Left lung (tissue), 10 donors: ENCODE measurements around the gene COG4. TPM values are rescaled to one million over a fixed set of nuclear protein-coding genes. Genes with fewer than 3 reads are reported as not detected.

ENCODE experiments used
- ATAC-seq: fragments of 200-7000 bp; cut with Tn5 transposase; one replicate; pipeline ENCODE4 v1.9.1; 2020; ENCODE audit warnings: moderate library complexity
- DNase-seq, 4 donors: peaks; one replicate each; pipeline ENCODE4 v3.0.0-alpha.2; 2013 to 2020
- H3K27ac ChIP-seq, 2 donors: fragments of 200-600 bp; sonication (generic) in 1 of 2; one replicate each; pipeline versions ENCODE4 v1.5.0 to v1.8.0; 2020 to 2021
- H3K27me3 ChIP-seq, 2 donors: fragments of 200-600 bp; sonication (generic) in 1 of 2; one replicate each; pipeline versions ENCODE4 v1.5.0 to v1.8.0; 2020 to 2021
- H3K36me3 ChIP-seq, 2 donors: fragments of 200-600 bp; sonication (generic) in 1 of 2; one replicate each; pipeline versions ENCODE4 v1.5.0 to v1.8.0; 2020 to 2021
- H3K4me1 ChIP-seq, 2 donors: fragments of 200-600 bp; one replicate each; pipeline ENCODE4 v1.8.0; 2021
- H3K4me3 ChIP-seq, 2 donors: fragments of 200-600 bp; sonication (generic) in 1 of 2; one replicate each; pipeline versions ENCODE4 v1.5.0 to v1.8.0; 2020 to 2021; ENCODE audit warnings: mild to moderate bottlenecking in 1 of 2
- H3K9me3 ChIP-seq, 2 donors: fragments of 200-600 bp; sonication (generic) in 1 of 2; one replicate each; pipeline versions ENCODE4 v1.5.0 to v1.8.0; 2020 to 2021
- intact Hi-C, 2 donors: fragments of 100-400 bp; cut with DNase I; formaldehyde crosslinking; loops; one replicate each; pipeline versions ENCODE4 v1.11.2 to v1.14.2; 2022
- polyA plus RNA-seq, 6 donors: library from polyadenylated mRNA; unstranded; fragments of 120-200 nt; gene quantifications; one replicate each; pipeline ENCODE4 v1.2.1, GENCODE V29; 2013; ENCODE audit not compliant: insufficient read length in 6 of 6
- total RNA-seq, 2 donors: library from RNA; stranded (reverse); fragmentation: NEBNext Ultra II Directional; extraction: Animal tissue kit (Norgen Biotek cat#: 25700); gene quantifications; one replicate each; pipeline ENCODE4 v1.2.1, GENCODE V29; 2021
- TF ChIP-seq, protein P1 (sequence below), 2 donors: fragments of 200-600 bp; sonication (generic) in 1 of 2; IDR thresholded peaks; one replicate each; pipeline versions ENCODE4 v1.5.0 to v1.8.0; 2021; ENCODE audit warnings: antibody characterized with exemption in 2 of 2
- donor health status: DM: no; HTN: yes; CAD: no.
- donor health status: DM: no; HTN: no; CAD: no.

COG4 gene
- total and polyA plus RNA-seq, 8 donors = 56.0 to 66.7 (median 59.1) TPM

DNA sequence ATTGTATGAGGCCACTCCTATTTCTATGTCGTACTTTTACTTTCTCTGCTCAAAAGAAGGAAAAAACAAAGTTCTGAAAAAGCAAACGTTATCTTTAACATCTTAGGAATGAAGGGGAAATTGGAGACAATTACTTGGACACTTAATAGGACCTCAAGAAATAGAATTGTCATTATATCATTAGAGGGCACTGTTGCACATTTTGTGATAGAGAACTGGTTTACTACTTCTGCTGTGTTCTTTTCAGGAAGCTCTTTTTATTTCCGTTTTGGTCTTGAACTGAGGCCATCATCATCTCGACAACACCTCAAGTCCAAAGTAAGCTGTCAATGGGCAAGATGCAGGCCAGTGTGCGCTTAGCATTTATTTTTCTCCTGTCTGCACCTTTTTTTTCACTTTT, 14.6 kb downstream of the COG4 start:
- Histone ChIP-seq H3K4me1 (no peaks in the 10 kb centered on the region), H3K27me3 (no peaks in the 10 kb centered on the region), H3K9me3 (no peaks in the 10 kb centered on the region), H3K27ac (peak overlapping the region in 1 of 2 donors; percentile 23), H3K36me3 (peaks cover 0 to 91% of the 10 kb centered on the region in 2 donors), H3K4me3 (no peak overlapping the region)
- DNase-seq (no peak), ATAC-seq (no peak)
- intact Hi-C loops = no loop called here
- TF ChIP-seq, protein P1, sequence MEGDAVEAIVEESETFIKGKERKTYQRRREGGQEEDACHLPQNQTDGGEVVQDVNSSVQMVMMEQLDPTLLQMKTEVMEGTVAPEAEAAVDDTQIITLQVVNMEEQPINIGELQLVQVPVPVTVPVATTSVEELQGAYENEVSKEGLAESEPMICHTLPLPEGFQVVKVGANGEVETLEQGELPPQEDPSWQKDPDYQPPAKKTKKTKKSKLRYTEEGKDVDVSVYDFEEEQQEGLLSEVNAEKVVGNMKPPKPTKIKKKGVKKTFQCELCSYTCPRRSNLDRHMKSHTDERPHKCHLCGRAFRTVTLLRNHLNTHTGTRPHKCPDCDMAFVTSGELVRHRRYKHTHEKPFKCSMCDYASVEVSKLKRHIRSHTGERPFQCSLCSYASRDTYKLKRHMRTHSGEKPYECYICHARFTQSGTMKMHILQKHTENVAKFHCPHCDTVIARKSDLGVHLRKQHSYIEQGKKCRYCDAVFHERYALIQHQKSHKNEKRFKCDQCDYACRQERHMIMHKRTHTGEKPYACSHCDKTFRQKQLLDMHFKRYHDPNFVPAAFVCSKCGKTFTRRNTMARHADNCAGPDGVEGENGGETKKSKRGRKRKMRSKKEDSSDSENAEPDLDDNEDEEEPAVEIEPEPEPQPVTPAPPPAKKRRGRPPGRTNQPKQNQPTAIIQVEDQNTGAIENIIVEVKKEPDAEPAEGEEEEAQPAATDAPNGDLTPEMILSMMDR (IDR thresholded peaks at IDR 0.05) = no peak

DNA sequence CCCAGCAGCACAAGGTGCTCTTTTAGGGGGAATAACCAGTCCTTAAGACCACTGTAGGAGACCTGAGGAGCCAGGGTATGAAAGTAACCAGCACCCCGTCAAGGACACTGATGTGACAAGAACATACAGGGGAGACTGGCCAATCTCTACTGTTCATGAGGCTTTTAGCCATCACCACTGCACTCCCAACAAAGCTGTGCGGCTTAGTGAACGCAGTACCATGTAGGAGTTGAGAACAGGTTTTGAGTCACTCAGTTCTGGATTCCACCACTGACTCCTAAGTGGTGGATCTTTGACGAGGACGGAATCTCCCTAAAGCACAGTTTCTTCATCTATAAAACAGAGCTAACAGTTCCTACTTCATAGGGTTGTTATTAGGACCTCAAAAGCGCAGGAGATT, 26.8 kb downstream of the COG4 start:
- Histone ChIP-seq H3K36me3 (peaks cover 0 to 97% of the 10 kb centered on the region in 2 donors), H3K27ac (no peak overlapping the region), H3K9me3 (no peaks in the 10 kb centered on the region), H3K4me1 (no peaks in the 10 kb centered on the region), H3K27me3 (no peaks in the 10 kb centered on the region), H3K4me3 (no peak overlapping the region)
- DNase-seq = no peak
- TF ChIP-seq, protein P1 (IDR thresholded peaks at IDR 0.05) = no peak
- no peak for ATAC-seq
- intact Hi-C loops = no loop called here

DNA sequence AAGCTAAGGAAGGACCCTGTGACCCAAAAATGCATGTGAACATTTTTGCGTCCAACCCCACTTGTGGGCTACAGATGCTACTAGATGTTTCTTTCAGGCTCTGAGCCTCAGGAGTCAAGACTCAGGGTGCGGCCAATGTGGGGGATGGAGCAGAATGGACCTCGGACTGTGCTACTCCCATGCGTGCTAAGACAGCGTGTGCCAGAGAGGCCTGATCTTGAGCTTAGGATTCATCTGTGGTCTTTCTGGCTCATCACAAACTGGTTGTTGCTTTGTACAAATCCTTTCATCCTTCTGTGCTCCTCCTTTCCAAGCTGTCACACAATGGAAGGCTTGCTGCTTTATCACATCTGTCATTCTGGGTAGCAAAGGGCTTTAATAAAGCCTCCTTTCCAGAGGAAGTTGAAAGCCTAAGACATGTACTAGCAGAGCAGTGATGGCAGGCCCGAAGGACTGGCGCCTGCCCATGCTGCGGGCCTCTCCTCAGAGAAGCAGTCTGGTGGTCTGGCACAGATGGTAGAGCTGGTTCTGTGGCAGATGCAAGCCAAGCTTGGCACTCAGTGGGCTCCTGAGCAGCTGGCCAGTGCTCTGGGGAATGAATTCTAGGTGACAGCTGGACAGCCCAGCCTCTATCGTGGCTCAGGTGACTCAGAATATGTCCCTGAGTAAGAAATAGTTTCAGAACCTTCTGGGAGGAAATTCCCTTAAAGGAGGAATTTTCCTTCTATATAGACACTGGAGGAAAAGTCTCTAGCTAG, 27.8 kb downstream of the COG4 start:
- peaks cover 0 to 92% of the 10 kb centered on the region in 2 donors for H3K36me3 ChIP-seq
- TF ChIP-seq, protein P1 (IDR thresholded peaks at IDR 0.05) = no peak
- ATAC-seq = no peak
- H3K9me3 ChIP-seq = no peaks in the 10 kb centered on the region
- DNase-seq = no peak
- H3K4me1 ChIP-seq = no peaks in the 10 kb centered on the region
- H3K27ac ChIP-seq = no peak overlapping the region
- intact Hi-C loops = no loop called here
- no peaks in the 10 kb centered on the region for H3K27me3 ChIP-seq
- H3K4me3 ChIP-seq = no peak overlapping the region

DNA sequence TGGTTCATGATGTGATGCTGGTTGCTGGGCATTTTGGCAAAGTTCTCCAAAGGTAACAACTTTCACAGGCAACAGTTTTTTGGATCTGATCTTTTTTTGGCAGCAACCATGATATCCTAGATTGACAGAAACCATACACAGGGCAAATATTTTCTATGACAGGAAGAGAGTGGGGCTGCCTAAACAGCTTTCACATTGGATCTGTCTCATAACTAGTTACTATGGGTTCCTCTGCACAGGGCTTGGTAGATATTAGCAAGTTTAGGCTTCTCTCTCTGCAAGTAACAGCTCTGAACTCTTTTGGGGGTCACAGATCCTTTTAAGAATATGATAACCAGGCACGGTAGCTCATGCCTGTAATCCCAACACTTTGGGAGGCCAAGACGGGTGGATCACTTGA, 28.6 kb downstream of the COG4 start:
- no peak for ATAC-seq
- Histone ChIP-seq H3K4me1 (no peaks in the 10 kb centered on the region), H3K27me3 (no peaks in the 10 kb centered on the region), H3K4me3 (no peak overlapping the region), H3K9me3 (no peaks in the 10 kb centered on the region), H3K27ac (no peak overlapping the region), H3K36me3 (peaks cover 0 to 92% of the 10 kb centered on the region in 2 donors)
- intact Hi-C loops = no loop called here
- no peak for DNase-seq
- TF ChIP-seq, protein P1 (IDR thresholded peaks at IDR 0.05) = no peak

DNA sequence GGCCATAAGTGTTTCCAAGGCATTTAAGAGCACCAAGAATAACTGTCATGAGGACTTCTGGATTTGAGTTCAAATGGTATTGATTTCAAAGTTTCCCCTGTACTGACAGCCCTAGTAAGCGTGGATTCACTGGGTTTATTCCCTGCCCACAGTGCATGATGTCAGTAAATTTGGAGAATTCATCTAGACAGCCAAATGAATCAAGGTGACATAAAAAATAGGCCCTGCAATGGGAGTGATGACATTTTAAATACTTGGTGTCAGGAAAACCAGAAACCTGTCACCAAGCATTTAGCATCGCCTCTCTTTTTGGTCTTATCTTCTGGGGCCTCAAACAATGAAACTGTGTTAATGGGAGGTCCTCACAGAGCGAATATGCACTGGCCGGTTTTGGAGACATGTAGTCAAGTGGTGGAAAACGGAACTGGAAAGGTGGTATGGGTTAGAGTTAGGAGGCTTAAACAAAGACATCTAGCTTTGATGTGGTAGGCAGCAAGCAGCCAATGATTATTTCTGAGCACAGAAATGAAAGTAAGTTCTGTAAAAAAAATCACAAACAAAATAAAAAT, 29.1 kb downstream of the COG4 start:
- peaks cover 0 to 92% of the 10 kb centered on the region in 2 donors for H3K36me3 ChIP-seq
- no peak for DNase-seq
- no peak for ATAC-seq

More for the DNA sequence above, 29.1 kb downstream of the COG4 start:
- H3K9me3 ChIP-seq = no peaks in the 10 kb centered on the region
- no peaks in the 10 kb centered on the region for H3K27me3 ChIP-seq
- TF ChIP-seq, protein P1 (IDR thresholded peaks at IDR 0.05) = no peak
- no peak overlapping the region for H3K27ac ChIP-seq
- no peak overlapping the region for H3K4me3 ChIP-seq
- intact Hi-C loops = no loop called here
- H3K4me1 ChIP-seq = no peaks in the 10 kb centered on the region
